H9 (cell line): ENCODE data around the gene ACBD3. TPM values are rescaled to one million over a fixed set of nuclear protein-coding genes. Genes with fewer than 3 reads are reported as not detected.
A peak's percentile ranks its signal among the peaks of the same experiment; 100 is the strongest.

Experiments
- DNase-seq: peaks from one replicate; pipeline ENCODE4 v3.0.0-alpha.2; 2017
- H2AFZ ChIP-seq: one replicate; pipeline ENCODE4 v1.6.1; 2013; ENCODE audit warnings: mild to moderate bottlenecking, low read length, control low read depth, moderate library complexity
- H2AK5ac ChIP-seq: 2 replicates; pipeline ENCODE4 v1.6.1; 2013; ENCODE audit warnings: low read length, control low read depth, mixed read lengths; ENCODE audit not compliant: insufficient read length
- H2BK120ac ChIP-seq: one replicate; pipeline ENCODE4 v1.6.1; 2013; ENCODE audit warnings: low read depth, mild to moderate bottlenecking, low read length, control low read depth, inconsistent platforms; ENCODE audit not compliant: poor library complexity, severe bottlenecking
- H2BK12ac ChIP-seq: 2 replicates; pipeline ENCODE4 v1.6.1; 2013; ENCODE audit warnings: low read length, control low read depth, mixed read lengths, low read depth; ENCODE audit not compliant: insufficient read length
- H2BK15ac ChIP-seq: 2 replicates; pipeline ENCODE4 v1.6.1; 2013; ENCODE audit warnings: low read depth, low read length, control low read depth
- H2BK20ac ChIP-seq: one replicate; pipeline ENCODE4 v1.6.1; 2013; ENCODE audit warnings: low read depth, mild to moderate bottlenecking, low read length, control low read depth, inconsistent platforms; ENCODE audit not compliant: poor library complexity, severe bottlenecking
- H2BK5ac ChIP-seq: 2 replicates; pipeline ENCODE4 v1.6.1; 2013; ENCODE audit warnings: low read length, control low read depth, mixed read lengths; ENCODE audit not compliant: insufficient read length
- H3K14ac ChIP-seq: 2 replicates; pipeline ENCODE4 v1.6.1; 2013; ENCODE audit warnings: low read length, control low read depth; ENCODE audit not compliant: insufficient read depth
- H3K18ac ChIP-seq: 2 replicates; pipeline ENCODE4 v1.6.1; 2013; ENCODE audit warnings: low read depth, mild to moderate bottlenecking, mixed read lengths, low read length, control low read depth; ENCODE audit not compliant: insufficient read length
- H3K23ac ChIP-seq: 2 replicates; pipeline ENCODE4 v1.6.1; 2013; ENCODE audit warnings: low read length, control low read depth, mixed read lengths, low read depth; ENCODE audit not compliant: insufficient read length
- H3K23me2 ChIP-seq: 2 replicates; pipeline ENCODE4 v1.6.1; 2013; ENCODE audit warnings: low read depth, mild to moderate bottlenecking, mixed read lengths, low read length, control low read depth; ENCODE audit not compliant: insufficient read length, poor library complexity, severe bottlenecking
- H3K27ac ChIP-seq: 2 replicates; pipeline ENCODE4 v1.5.1; 2013; ENCODE audit warnings: low read length, control low read depth, mixed read lengths, low read depth; ENCODE audit not compliant: insufficient read length
- H3K27me3 ChIP-seq: 2 replicates; pipeline ENCODE4 v1.6.1; 2013; ENCODE audit warnings: low read length, control low read depth, inconsistent platforms; ENCODE audit not compliant: insufficient read depth
- H3K4ac ChIP-seq: 2 replicates; pipeline ENCODE4 v1.6.1; 2013; ENCODE audit warnings: low read depth, mild to moderate bottlenecking, control low read depth, inconsistent platforms, low read length, moderate library complexity
- H3K4me1 ChIP-seq: 2 replicates; pipeline ENCODE4 v1.6.1; 2013; ENCODE audit warnings: low read length, control low read depth, inconsistent platforms; ENCODE audit not compliant: insufficient read depth
- H3K4me2 ChIP-seq: 2 replicates; pipeline ENCODE4 v1.6.1; 2013; ENCODE audit warnings: low read length, control low read depth, mixed read lengths; ENCODE audit not compliant: insufficient read length, insufficient read depth
- H3K56ac ChIP-seq: 2 replicates; pipeline ENCODE4 v1.6.1; 2013; ENCODE audit warnings: low read depth, mild to moderate bottlenecking, mixed read lengths, low read length, control low read depth; ENCODE audit not compliant: insufficient read length
- H3K79me1 ChIP-seq: 2 replicates; pipeline ENCODE4 v1.6.1; 2013; ENCODE audit warnings: low read depth, mild to moderate bottlenecking, moderate library complexity, low read length, control low read depth, inconsistent platforms; ENCODE audit not compliant: insufficient read depth, poor library complexity, severe bottlenecking
- H3K79me2 ChIP-seq: 2 replicates; pipeline ENCODE4 v1.6.1; 2013; ENCODE audit warnings: low read length, control low read depth, inconsistent platforms; ENCODE audit not compliant: insufficient read depth
- H3K9ac ChIP-seq: 2 replicates; pipeline ENCODE4 v1.6.1; 2013; ENCODE audit warnings: low read length, control low read depth, mixed read lengths; ENCODE audit not compliant: insufficient read length; ENCODE audit errors: extremely low read depth
- H3K9me3 ChIP-seq: one replicate; pipeline ENCODE4 v1.6.1; 2013; ENCODE audit warnings: low read depth, low read length, inconsistent platforms; ENCODE audit not compliant: control insufficient read depth
- H3T11ph ChIP-seq: one replicate; pipeline ENCODE4 v1.6.1; 2013; ENCODE audit warnings: mild to moderate bottlenecking, low read length, control low read depth, inconsistent platforms
- H4K20me1 ChIP-seq: one replicate; pipeline ENCODE4 v1.6.1; 2013; ENCODE audit not compliant: control insufficient read depth, insufficient read length, insufficient read depth
- H4K5ac ChIP-seq: 2 replicates; pipeline ENCODE4 v1.6.1; 2013; ENCODE audit warnings: low read depth, mild to moderate bottlenecking, mixed read lengths, low read length, control low read depth; ENCODE audit not compliant: insufficient read length
- H4K8ac ChIP-seq: replicated peaks from 2 replicates; pipeline ENCODE4 v1.6.1; 2013; ENCODE audit warnings: low read length, control low read depth, mixed read lengths, low read depth; ENCODE audit not compliant: insufficient read length
- H4K91ac ChIP-seq: 2 replicates; pipeline ENCODE4 v1.6.1; 2013; ENCODE audit warnings: low read depth, mild to moderate bottlenecking, moderate library complexity, mixed read lengths, low read length, control low read depth; ENCODE audit not compliant: insufficient read length
- H3K27ac Mint-ChIP-seq, 3 experiments: 2 replicates in 2 of 3; 3 replicates in 1 of 3; pipeline ENCODE4 v1.8.0; 2020 to 2021; ENCODE audit warnings: mixed read lengths in 3 of 3, mild to moderate bottlenecking in 1 of 3, moderate library complexity in 1 of 3
- H3K27me3 Mint-ChIP-seq: 2 replicates; pipeline ENCODE4 v1.8.0; 2021; ENCODE audit warnings: low read depth, mild to moderate bottlenecking, moderate library complexity, mixed read lengths
- H3K36me3 Mint-ChIP-seq, 3 experiments: 2 replicates in 2 of 3; 3 replicates in 1 of 3; pipeline ENCODE4 v1.8.0; 2020 to 2021; ENCODE audit warnings: low read depth in 3 of 3, mixed read lengths in 3 of 3; ENCODE audit not compliant: insufficient read depth in 1 of 3
- H3K4me1 Mint-ChIP-seq, 2 experiments: 2 replicates each; pipeline ENCODE4 v1.8.0; 2020; ENCODE audit warnings: mixed read lengths in 2 of 2
- H3K4me3 Mint-ChIP-seq, 2 experiments: 2 replicates in 1 of 2; 3 replicates in 1 of 2; pipeline ENCODE4 v1.8.0; 2020 to 2021; ENCODE audit warnings: mild to moderate bottlenecking in 2 of 2, mixed read lengths in 2 of 2, moderate library complexity in 1 of 2
- H3K9me3 Mint-ChIP-seq, 2 experiments: 2 replicates in 1 of 2; 3 replicates in 1 of 2; pipeline ENCODE4 v1.8.0; 2020; ENCODE audit warnings: mild to moderate bottlenecking in 2 of 2, mixed read lengths in 2 of 2, moderate library complexity in 1 of 2
- WGBS: extraction: QIAGEN DNeasy Blood & Tissue Kit; methylation state at CpG from one replicate; pipeline ENCODE4 v1.1.7; 2013; ENCODE audit warnings: missing lambda C conversion rate, low lambda C conversion rate, mixed read lengths; ENCODE audit not compliant: insufficient read length; ENCODE audit errors: extremely low coverage; 5-methylcytosine and 5-hydroxymethylcytosine counted together
- total RNA-seq: library from RNA; stranded (reverse); gene quantifications from 2 replicates; pipeline ENCODE4 v1.2.1, GENCODE V29; 2021
- TF ChIP-seq, protein P1 (sequence below): fragments of 200-600 bp; sonication (generic); conservative IDR thresholded peaks from 3 replicates; pipeline ENCODE4 v1.8.0; 2021; ENCODE audit warnings: antibody characterized with exemption, mild to moderate bottlenecking

The ACBD3 gene
- total RNA-seq, 1 experiment from 2014 or later: 30.8 TPM

- Histone ChIP-seq H2BK12ac (no peak overlapping the region), H2AFZ (no peak overlapping the region), H2BK5ac (no peak overlapping the region), H2AK5ac (no peak overlapping the region), H3T11ph (no peak overlapping the region), H3K56ac (no peak overlapping the region), H3K79me2 (no peaks in the 10 kb centered on the region), H2BK120ac (no peak overlapping the region), H3K18ac (no peak overlapping the region), H4K8ac (no peak overlapping the region), H3K27me3 (no peaks in the 10 kb centered on the region; the same call in 1 of the 2 replicates), H3K4ac (no peak overlapping the region), H2BK20ac (no peak overlapping the region), H3K23ac (no peak overlapping the region), H3K27ac (no peak overlapping the region), H3K4me2 (no peak overlapping the region), H4K5ac (no peak overlapping the region), H3K9ac (no peak overlapping the region), H3K9me3 (no peaks in the 10 kb centered on the region), H4K91ac (no peak overlapping the region), H3K23me2 (no peaks in the 10 kb centered on the region), H3K4me1 (peaks cover 12% of the 10 kb centered on the region; the same call in 1 of the 2 replicates), H3K14ac (no peak overlapping the region), H4K20me1 (no peaks in the 10 kb centered on the region), H2BK15ac (no peak overlapping the region), H3K79me1 (no peaks in the 10 kb centered on the region)
- Mint-ChIP-seq H3K4me3 (no peak overlapping the region), H3K36me3 (no peaks in the 10 kb centered on the region), H3K4me1 (peaks cover 30 to 36% of the 10 kb centered on the region in 2 experiments), H3K27me3 (peaks cover 26% of the 10 kb centered on the region), H3K27ac (peak overlapping the region in 1 of 3 experiments; percentile 53; a peak in 1 of 7 replicates), H3K9me3 (no peaks in the 10 kb centered on the region)
- DNase-seq: no peak
- TF ChIP-seq, protein P1, sequence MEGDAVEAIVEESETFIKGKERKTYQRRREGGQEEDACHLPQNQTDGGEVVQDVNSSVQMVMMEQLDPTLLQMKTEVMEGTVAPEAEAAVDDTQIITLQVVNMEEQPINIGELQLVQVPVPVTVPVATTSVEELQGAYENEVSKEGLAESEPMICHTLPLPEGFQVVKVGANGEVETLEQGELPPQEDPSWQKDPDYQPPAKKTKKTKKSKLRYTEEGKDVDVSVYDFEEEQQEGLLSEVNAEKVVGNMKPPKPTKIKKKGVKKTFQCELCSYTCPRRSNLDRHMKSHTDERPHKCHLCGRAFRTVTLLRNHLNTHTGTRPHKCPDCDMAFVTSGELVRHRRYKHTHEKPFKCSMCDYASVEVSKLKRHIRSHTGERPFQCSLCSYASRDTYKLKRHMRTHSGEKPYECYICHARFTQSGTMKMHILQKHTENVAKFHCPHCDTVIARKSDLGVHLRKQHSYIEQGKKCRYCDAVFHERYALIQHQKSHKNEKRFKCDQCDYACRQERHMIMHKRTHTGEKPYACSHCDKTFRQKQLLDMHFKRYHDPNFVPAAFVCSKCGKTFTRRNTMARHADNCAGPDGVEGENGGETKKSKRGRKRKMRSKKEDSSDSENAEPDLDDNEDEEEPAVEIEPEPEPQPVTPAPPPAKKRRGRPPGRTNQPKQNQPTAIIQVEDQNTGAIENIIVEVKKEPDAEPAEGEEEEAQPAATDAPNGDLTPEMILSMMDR: no peak
- WGBS: no CpG with 5 or more reads among the region's 17 CpGs
Observed at GRCh38 chr1:226209307-226210059, 22.9 kb upstream of the ACBD3 start.
